Stimulated activated CD8-positive, alpha-beta memory T cell treated with anti-CD3 and anti-CD28 coated beads, Interleukin-15, amount 100 ng/mL, for 4 hours (primary cell): ENCODE results near the gene TPST1.
"Not testable (repeated sequence)": the region's sequence is repeated elsewhere in the genome, so short reads cannot be mapped to it uniquely, and the experiment has no call there.

ENCODE experiments used
- DNase-seq, 2 donors: peaks; one replicate each; pipeline ENCODE4 v3.0.0-alpha.2; 2020; ENCODE audit warnings: low read depth in 2 of 2

TPST1 gene

GRCh38 chr7:66331883-66332282, 126.7 kb downstream of the TPST1 start:
- DNase-seq, result no peak

- DNase-seq, result no peak
Measured at GRCh38 chr7:66333443-66333842, 128.3 kb downstream of the TPST1 start.

- no peak for DNase-seq
Measured at GRCh38 chr7:66335318-66335717, 130.2 kb downstream of the TPST1 start.

- no peak for DNase-seq
Measured at GRCh38 chr7:66336760-66337159, 131.6 kb downstream of the TPST1 start.

- DNase-seq, result no peak
Measured at GRCh38 chr7:66339141-66339540, 134.0 kb downstream of the TPST1 start.

GRCh38 chr7:66344166-66344565, 139.0 kb downstream of the TPST1 start:
- no peak for DNase-seq

- no peak for DNase-seq
Measured at GRCh38 chr7:66348531-66348930, 143.4 kb downstream of the TPST1 start.

GRCh38 chr7:66348959-66349358, 143.8 kb downstream of the TPST1 start:
- DNase-seq, result no peak

GRCh38 chr7:66352071-66352470, 146.9 kb downstream of the TPST1 start:
- no peak for DNase-seq

GRCh38 chr7:66353547-66353946, 148.4 kb downstream of the TPST1 start:
- no peak for DNase-seq

- DNase-seq, result no peak
Measured at GRCh38 chr7:66355756-66356155, 150.6 kb downstream of the TPST1 start.

- no peak for DNase-seq
Measured at GRCh38 chr7:66356277-66356721, 151.2 kb downstream of the TPST1 start.

- no peak for DNase-seq
Measured at GRCh38 chr7:66357087-66357486, 152.0 kb downstream of the TPST1 start.

- no peak for DNase-seq
Measured at GRCh38 chr7:66359656-66360211, 154.6 kb downstream of the TPST1 start.

- no peak for DNase-seq
Measured at GRCh38 chr7:66362136-66362535, 157.0 kb downstream of the TPST1 start.

GRCh38 chr7:66363635-66364034, 158.5 kb downstream of the TPST1 start:
- no peak for DNase-seq

GRCh38 chr7:66365031-66365430, 159.9 kb downstream of the TPST1 start:
- DNase-seq, result not testable (repeated sequence)

GRCh38 chr7:66371096-66371824, 166.1 kb downstream of the TPST1 start:
- no peak for DNase-seq

- not testable (repeated sequence) for DNase-seq
Measured at GRCh38 chr7:66374141-66374840, 169.2 kb downstream of the TPST1 start.

- DNase-seq, result no peak
Measured at GRCh38 chr7:66376264-66376945, 171.3 kb downstream of the TPST1 start.

- no peak for DNase-seq
Measured at GRCh38 chr7:66377045-66377444, 171.9 kb downstream of the TPST1 start.

- DNase-seq, result no peak
Measured at GRCh38 chr7:66377714-66378113, 172.6 kb downstream of the TPST1 start.
